ENCODE results near the gene LRRC45. TPM values are rescaled to one million over a fixed set of nuclear protein-coding genes. Genes with fewer than 3 reads are reported as not detected.

LRRC45 gene
- total and polyA plus RNA-seq, 2 of the 4 experiments (the other 2 are of a cell fraction), result 7.2 to 10.2 TPM

DNA sequence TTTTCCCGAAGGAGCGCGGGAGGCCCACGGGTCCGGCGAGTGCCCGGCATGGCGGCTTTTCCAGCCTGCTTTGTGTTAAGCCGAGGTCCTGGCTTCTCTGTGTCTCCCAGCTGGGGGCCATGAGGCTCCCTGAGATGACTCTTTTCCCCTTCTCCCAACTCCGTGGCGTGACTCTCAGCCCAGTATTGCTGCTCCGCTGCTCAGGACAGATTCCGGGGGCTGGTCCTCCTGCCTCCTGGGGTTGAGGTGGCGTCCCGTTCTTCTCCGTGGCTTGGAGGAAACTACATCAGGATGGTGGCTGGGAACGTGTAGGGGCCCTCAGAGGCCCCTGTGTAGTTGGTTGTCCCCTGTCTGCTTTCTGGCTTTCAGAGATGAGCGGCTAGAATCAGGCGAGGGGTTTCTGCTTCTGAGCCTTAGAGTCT is 29.5 kb downstream of the LRRC45 start:
- in situ Hi-C loops (cut with MboI; ENCODE audit: low sequenced_read_pairs), result no loop called here
- no peak overlapping the region for H2BK120ac ChIP-seq (ENCODE audit: low read depth, low read length)
- H3K79me1 ChIP-seq (ENCODE audit: low read depth in 1 of 2, low read length in 2 of 2), result peaks cover 16 to 45% of the 10 kb centered on the region in 2 experiments
- H2AK9ac ChIP-seq (replicated peaks; ENCODE audit: low read depth, low read length, poor library complexity), result peak overlapping the region; percentile 91
- H3K9me3 ChIP-seq (ENCODE audit: control insufficient read depth, insufficient read depth, low read length), result no peaks in the 10 kb centered on the region
- dilution Hi-C loops (cut with HindIII; ENCODE audit: low sequenced_read_pairs, unreplicated experiment), result no loop called here
- no peak overlapping the region for H3K23ac ChIP-seq (ENCODE audit: low read depth, low read length)
- WGBS, 2 experiments (ENCODE audit: extremely low coverage in 2 of 2, insufficient read length in 1 of 2), result 2% methylated on average over 8 of the region's 19 CpGs; no CpG with 5 or more reads in 1 of the 2 experiments
- H2BK20ac ChIP-seq (ENCODE audit: low read depth, low read length), result no peak overlapping the region
- H4K20me1 ChIP-seq (ENCODE audit: insufficient read depth, low read length), result peaks cover 4% of the 10 kb centered on the region; the same call in 1 of the 2 replicates
- intact Hi-C loops (cut with micrococcal nuclease), result no loop called here
- TF ChIP-seq, protein P1, sequence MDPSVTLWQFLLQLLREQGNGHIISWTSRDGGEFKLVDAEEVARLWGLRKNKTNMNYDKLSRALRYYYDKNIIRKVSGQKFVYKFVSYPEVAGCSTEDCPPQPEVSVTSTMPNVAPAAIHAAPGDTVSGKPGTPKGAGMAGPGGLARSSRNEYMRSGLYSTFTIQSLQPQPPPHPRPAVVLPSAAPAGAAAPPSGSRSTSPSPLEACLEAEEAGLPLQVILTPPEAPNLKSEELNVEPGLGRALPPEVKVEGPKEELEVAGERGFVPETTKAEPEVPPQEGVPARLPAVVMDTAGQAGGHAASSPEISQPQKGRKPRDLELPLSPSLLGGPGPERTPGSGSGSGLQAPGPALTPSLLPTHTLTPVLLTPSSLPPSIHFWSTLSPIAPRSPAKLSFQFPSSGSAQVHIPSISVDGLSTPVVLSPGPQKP (IDR thresholded peaks at IDR 0.05; ENCODE audit: borderline replicate concordance, low read depth, low read length), result no peak
- TF ChIP-seq MAFK (IDR thresholded peaks at IDR 0.05; ENCODE audit: low read depth, low read length) (no peak), SMC3 (IDR thresholded peaks at IDR 0.05; ENCODE audit: low read depth, low read length) (no peak), BHLHE40 (IDR thresholded peaks at IDR 0.05; ENCODE audit: low read depth, low read length) (no peak), RFX5 (IDR thresholded peaks at IDR 0.05; ENCODE audit: low read depth, low read length) (no peak)
- TF ChIP-seq, protein P2, sequence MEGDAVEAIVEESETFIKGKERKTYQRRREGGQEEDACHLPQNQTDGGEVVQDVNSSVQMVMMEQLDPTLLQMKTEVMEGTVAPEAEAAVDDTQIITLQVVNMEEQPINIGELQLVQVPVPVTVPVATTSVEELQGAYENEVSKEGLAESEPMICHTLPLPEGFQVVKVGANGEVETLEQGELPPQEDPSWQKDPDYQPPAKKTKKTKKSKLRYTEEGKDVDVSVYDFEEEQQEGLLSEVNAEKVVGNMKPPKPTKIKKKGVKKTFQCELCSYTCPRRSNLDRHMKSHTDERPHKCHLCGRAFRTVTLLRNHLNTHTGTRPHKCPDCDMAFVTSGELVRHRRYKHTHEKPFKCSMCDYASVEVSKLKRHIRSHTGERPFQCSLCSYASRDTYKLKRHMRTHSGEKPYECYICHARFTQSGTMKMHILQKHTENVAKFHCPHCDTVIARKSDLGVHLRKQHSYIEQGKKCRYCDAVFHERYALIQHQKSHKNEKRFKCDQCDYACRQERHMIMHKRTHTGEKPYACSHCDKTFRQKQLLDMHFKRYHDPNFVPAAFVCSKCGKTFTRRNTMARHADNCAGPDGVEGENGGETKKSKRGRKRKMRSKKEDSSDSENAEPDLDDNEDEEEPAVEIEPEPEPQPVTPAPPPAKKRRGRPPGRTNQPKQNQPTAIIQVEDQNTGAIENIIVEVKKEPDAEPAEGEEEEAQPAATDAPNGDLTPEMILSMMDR (conservative IDR thresholded peaks at IDR 0.05; ENCODE audit: low read depth, low read length), result no peak
- TF ChIP-seq, protein P3, sequence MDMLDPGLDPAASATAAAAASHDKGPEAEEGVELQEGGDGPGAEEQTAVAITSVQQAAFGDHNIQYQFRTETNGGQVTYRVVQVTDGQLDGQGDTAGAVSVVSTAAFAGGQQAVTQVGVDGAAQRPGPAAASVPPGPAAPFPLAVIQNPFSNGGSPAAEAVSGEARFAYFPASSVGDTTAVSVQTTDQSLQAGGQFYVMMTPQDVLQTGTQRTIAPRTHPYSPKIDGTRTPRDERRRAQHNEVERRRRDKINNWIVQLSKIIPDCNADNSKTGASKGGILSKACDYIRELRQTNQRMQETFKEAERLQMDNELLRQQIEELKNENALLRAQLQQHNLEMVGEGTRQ (IDR thresholded peaks at IDR 0.05; ENCODE audit: low read depth, low read length), result no peak
- no peak for DNase-seq
- H2BK15ac ChIP-seq (ENCODE audit: low read depth, low read length), result no peak overlapping the region
- no peak overlapping the region for H4K8ac ChIP-seq (ENCODE audit: low read depth in 2 of 2, low read length in 2 of 2)
- POLR2A ChIA-PET (ENCODE audit: unreplicated experiment), result no interaction called here
- peak overlapping the region; percentile 27 for H3K27ac ChIP-seq (ENCODE audit: insufficient read depth, low read length)
- H2AFZ ChIP-seq (replicated peaks; ENCODE audit: low read length, poor library complexity), result no peak overlapping the region
- H3K56ac ChIP-seq (ENCODE audit: extremely low read depth, insufficient read depth, low read length), result no peak overlapping the region
- H3K4ac ChIP-seq (ENCODE audit: low read depth, low read length), result 0 out of 2 replicates have a peak overlapping the region, but pooled peaks have one; percentile 9
- H3K36me3 ChIP-seq (ENCODE audit: control insufficient read depth, insufficient read depth, low read length), result peaks cover 59% of the 10 kb centered on the region
- peak overlapping the region; percentile 99 for H3K4me3 ChIP-seq (ENCODE audit: insufficient read depth, low read depth, low read length)
- peaks cover 5% of the 10 kb centered on the region for H3K9me1 ChIP-seq (ENCODE audit: insufficient read depth, low read length)
- CTCF ChIA-PET, result no interaction called here
- peaks cover 18% of the 10 kb centered on the region for H3K4me1 ChIP-seq (ENCODE audit: control insufficient read depth, insufficient read depth, low read length)
- ATAC-seq (ENCODE audit: low read depth), result peak; percentile 4; the same call in 1 of the 2 replicates
- no peak overlapping the region for H4K5ac ChIP-seq (ENCODE audit: low read depth, low read length)
- no peak overlapping the region for H3K14ac ChIP-seq (replicated peaks; ENCODE audit: low read depth, low read length)
- peak overlapping the region; percentile 93 for H3K4me2 ChIP-seq (ENCODE audit: low read depth, low read length)
- BruUV-seq (replicated peaks), result no TSS peak
- no peaks in the 10 kb centered on the region for H3K27me3 ChIP-seq (ENCODE audit: control insufficient read depth, insufficient read depth, low read length)
- 0 out of 2 replicates have a peak overlapping the region, but pooled peaks have one; percentile 23 for H2AK5ac ChIP-seq (ENCODE audit: low read depth, low read length)
- peak overlapping the region; percentile 94 for H3K9ac ChIP-seq (ENCODE audit: low read depth, low read length)
- no peak overlapping the region for H3K18ac ChIP-seq (ENCODE audit: low read depth, low read length)
- H4K91ac ChIP-seq (ENCODE audit: insufficient read depth, low read depth, low read length), result no peak overlapping the region
- H2BK5ac ChIP-seq (ENCODE audit: low read depth, low read length, poor library complexity, severe bottlenecking), result no peak overlapping the region

Measured in IMR-90 (cell line).